Keratinocyte (primary cell): ENCODE data around the gene POP4.

Experiments
- EZH2 ChIP-seq: IDR thresholded peaks from one replicate; pipeline ENCODE4 v1.6.1; 2012; ENCODE audit warnings: inconsistent platforms, mild to moderate bottlenecking, low read length, moderate library complexity
- TF ChIP-seq, protein P1 (sequence below), 3 experiments: IDR thresholded peaks in 1 of 3; conservative IDR thresholded peaks in 1 of 3; optimal IDR thresholded peaks in 1 of 3; 2 replicates in 2 of 3; 3 replicates in 1 of 3; pipeline versions ENCODE3 to v1.5.1; 2011; ENCODE audit warnings: low read length in 3 of 3, mild to moderate bottlenecking in 3 of 3, moderate library complexity in 2 of 3, control low read depth in 1 of 3, inconsistent platforms in 1 of 3; ENCODE audit not compliant: insufficient read depth in 2 of 3; ENCODE audit errors: extremely low read depth in 1 of 3

DNA sequence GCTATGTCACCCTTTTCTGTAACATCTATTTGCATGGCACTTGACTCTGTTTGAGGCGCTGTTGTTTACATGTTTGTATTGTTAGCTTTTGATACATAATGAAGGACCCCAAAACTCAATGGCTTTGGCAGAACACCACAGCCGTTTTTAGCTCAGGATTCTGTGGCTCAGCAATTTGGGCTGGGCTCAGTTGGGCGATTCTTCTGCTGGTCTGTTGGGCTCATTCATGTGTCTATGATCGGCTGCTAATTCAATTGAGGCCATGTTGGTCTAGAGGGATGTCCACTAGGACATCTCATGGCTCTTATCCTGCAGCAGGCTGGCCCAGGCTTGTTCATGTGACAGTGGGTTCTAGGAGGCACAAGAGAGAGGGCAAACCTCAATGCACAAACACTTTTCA lies 46.3 kb upstream of the POP4 start:
- TF ChIP-seq, protein P1, sequence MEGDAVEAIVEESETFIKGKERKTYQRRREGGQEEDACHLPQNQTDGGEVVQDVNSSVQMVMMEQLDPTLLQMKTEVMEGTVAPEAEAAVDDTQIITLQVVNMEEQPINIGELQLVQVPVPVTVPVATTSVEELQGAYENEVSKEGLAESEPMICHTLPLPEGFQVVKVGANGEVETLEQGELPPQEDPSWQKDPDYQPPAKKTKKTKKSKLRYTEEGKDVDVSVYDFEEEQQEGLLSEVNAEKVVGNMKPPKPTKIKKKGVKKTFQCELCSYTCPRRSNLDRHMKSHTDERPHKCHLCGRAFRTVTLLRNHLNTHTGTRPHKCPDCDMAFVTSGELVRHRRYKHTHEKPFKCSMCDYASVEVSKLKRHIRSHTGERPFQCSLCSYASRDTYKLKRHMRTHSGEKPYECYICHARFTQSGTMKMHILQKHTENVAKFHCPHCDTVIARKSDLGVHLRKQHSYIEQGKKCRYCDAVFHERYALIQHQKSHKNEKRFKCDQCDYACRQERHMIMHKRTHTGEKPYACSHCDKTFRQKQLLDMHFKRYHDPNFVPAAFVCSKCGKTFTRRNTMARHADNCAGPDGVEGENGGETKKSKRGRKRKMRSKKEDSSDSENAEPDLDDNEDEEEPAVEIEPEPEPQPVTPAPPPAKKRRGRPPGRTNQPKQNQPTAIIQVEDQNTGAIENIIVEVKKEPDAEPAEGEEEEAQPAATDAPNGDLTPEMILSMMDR (optimal IDR thresholded peaks at IDR 0.05 in 1 of 3, IDR thresholded peaks at IDR 0.05 in 1 of 3, conservative IDR thresholded peaks at IDR 0.05 in 1 of 3; ENCODE audit: extremely low read depth in 1 of 3, insufficient read depth in 2 of 3, low read length in 3 of 3) = no peak
- TF ChIP-seq EZH2 = no peak
